Measurements from ENCODE around the gene MSGN1. TPM values are rescaled to one million over a fixed set of nuclear protein-coding genes. Genes with fewer than 3 reads are reported as not detected.

The MSGN1 gene
- total RNA-seq, 1 experiment from 2014 or later, result not detected

DNA sequence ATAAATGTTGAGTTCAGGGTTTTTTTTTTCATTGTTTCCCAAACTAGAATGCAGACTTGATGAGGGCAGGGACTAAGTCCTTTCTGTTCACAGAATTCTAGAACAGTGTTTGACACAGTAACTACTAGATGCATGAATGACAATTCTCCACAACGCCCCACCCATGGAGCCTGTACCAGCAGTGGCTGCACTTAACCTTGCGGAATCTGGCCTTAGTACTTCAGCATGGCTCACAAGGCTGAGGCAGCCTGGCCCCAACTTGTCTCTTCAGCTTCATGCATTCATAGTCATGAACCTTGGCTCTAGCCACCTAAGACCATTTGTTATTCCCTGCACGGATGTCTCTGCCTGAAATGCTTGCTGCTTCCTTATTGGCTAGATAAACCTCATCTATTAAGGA, 29.5 kb upstream of the MSGN1 start:
- Histone ChIP-seq H3K9me3 (ENCODE audit: low read depth, low read length, poor library complexity, severe bottlenecking) (no peaks in the 10 kb centered on the region), H3K4me1 (ENCODE audit: insufficient read depth, low read length, poor library complexity, severe bottlenecking) (no peaks in the 10 kb centered on the region), H3K27me3 (replicated peaks; ENCODE audit: insufficient read depth, low read depth, low read length, poor library complexity) (no peaks in the 10 kb centered on the region), H3K27ac (ENCODE audit: low read depth, low read length, poor library complexity, severe bottlenecking) (no peak overlapping the region), H3K4me3 (ENCODE audit: low read depth, low read length, poor library complexity, severe bottlenecking) (no peak overlapping the region), H3K36me3 (ENCODE audit: insufficient read depth, low read length, poor library complexity, severe bottlenecking) (peaks cover 2% of the 10 kb centered on the region)
- TF ChIP-seq CTCF (conservative IDR thresholded peaks at IDR 0.05; ENCODE audit: low read depth, low read length) (no peak), EZH2 (IDR thresholded peaks at IDR 0.05; ENCODE audit: borderline replicate concordance, low read depth, low read length, poor library complexity, severe bottlenecking) (no peak)
- no TSS peak for BruUV-seq (replicated peaks)
- ChIA-PET CTCF (no interaction called here), POLR2A (ENCODE audit: low non-redundant PET) (no interaction called here)
- intact Hi-C loops (cut with micrococcal nuclease; ENCODE audit: unreplicated experiment), result no loop called here
- DNase-seq (ENCODE audit: low spot score), result no peak

- CTCF ChIA-PET, result no interaction called here
- POLR2A ChIA-PET (ENCODE audit: low non-redundant PET), result interaction anchor here (0.5 kb wide), 1 partner anchor 202 kb away, joined by 5 read pairs; no protein-coding TSS in a partner anchor
- BruUV-seq (replicated peaks), result no TSS peak
- H3K27ac ChIP-seq (ENCODE audit: low read depth, low read length, poor library complexity, severe bottlenecking), result no peak overlapping the region
- intact Hi-C loops (cut with micrococcal nuclease; ENCODE audit: unreplicated experiment), result no loop called here
- no peak overlapping the region for H3K4me3 ChIP-seq (ENCODE audit: low read depth, low read length, poor library complexity, severe bottlenecking)
- no peaks in the 10 kb centered on the region for H3K27me3 ChIP-seq (replicated peaks; ENCODE audit: insufficient read depth, low read depth, low read length, poor library complexity)
- H3K4me1 ChIP-seq (ENCODE audit: insufficient read depth, low read length, poor library complexity, severe bottlenecking), result no peaks in the 10 kb centered on the region
- no peak for DNase-seq (ENCODE audit: low spot score)
- no peaks in the 10 kb centered on the region for H3K36me3 ChIP-seq (ENCODE audit: insufficient read depth, low read length, poor library complexity, severe bottlenecking)
- TF ChIP-seq CTCF (conservative IDR thresholded peaks at IDR 0.05; ENCODE audit: low read depth, low read length) (no peak), EZH2 (IDR thresholded peaks at IDR 0.05; ENCODE audit: borderline replicate concordance, low read depth, low read length, poor library complexity, severe bottlenecking) (no peak)
- no peaks in the 10 kb centered on the region for H3K9me3 ChIP-seq (ENCODE audit: low read depth, low read length, poor library complexity, severe bottlenecking)
Observed at GRCh38 chr2:17788773-17789172, 27.5 kb upstream of the MSGN1 start.

DNA sequence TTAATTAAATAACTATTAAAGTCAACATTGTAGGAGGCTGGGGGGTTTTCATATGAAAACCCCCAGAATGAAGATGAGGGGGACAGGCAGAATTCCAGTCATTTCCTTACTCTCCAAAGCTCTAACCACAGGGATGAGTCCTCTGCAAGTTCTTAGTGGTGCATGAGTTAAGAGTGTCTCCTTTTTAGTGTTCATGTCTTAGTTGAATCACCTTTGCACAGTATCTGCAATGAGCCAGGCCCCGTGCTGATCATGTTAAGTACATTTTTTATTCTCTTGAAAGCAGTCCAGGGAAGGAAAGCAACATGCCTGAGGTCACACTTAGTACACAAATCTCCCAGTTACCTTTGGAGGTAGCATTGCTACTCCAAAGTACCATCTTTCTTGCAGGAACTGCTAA, 25.7 kb upstream of the MSGN1 start:
- H3K4me1 ChIP-seq (ENCODE audit: insufficient read depth, low read length, poor library complexity, severe bottlenecking), result no peaks in the 10 kb centered on the region
- no peaks in the 10 kb centered on the region for H3K36me3 ChIP-seq (ENCODE audit: insufficient read depth, low read length, poor library complexity, severe bottlenecking)
- intact Hi-C loops (cut with micrococcal nuclease; ENCODE audit: unreplicated experiment), result no loop called here
- no peaks in the 10 kb centered on the region for H3K9me3 ChIP-seq (ENCODE audit: low read depth, low read length, poor library complexity, severe bottlenecking)
- BruUV-seq (replicated peaks), result no TSS peak
- no peak overlapping the region for H3K4me3 ChIP-seq (ENCODE audit: low read depth, low read length, poor library complexity, severe bottlenecking)
- no peak for DNase-seq (ENCODE audit: low spot score)
- no peaks in the 10 kb centered on the region for H3K27me3 ChIP-seq (replicated peaks; ENCODE audit: insufficient read depth, low read depth, low read length, poor library complexity)
- TF ChIP-seq EZH2 (IDR thresholded peaks at IDR 0.05; ENCODE audit: borderline replicate concordance, low read depth, low read length, poor library complexity, severe bottlenecking) (no peak), CTCF (conservative IDR thresholded peaks at IDR 0.05; ENCODE audit: low read depth, low read length) (no peak)
- POLR2A ChIA-PET (ENCODE audit: low non-redundant PET), result no interaction called here
- CTCF ChIA-PET, result no interaction called here
- no peak overlapping the region for H3K27ac ChIP-seq (ENCODE audit: low read depth, low read length, poor library complexity, severe bottlenecking)

All from A673 (cell line).